BLaER1 (cell line): ENCODE data around the gene HOXD11.
A peak's percentile ranks its signal among the peaks of the same experiment; 100 is the strongest.

ENCODE experiments used
- H3K27ac ChIP-seq: shearing (Covaris generic); formaldehyde crosslinking; 2 replicates; pipeline ENCODE4 v1.8.1; 2022
- H3K27me3 ChIP-seq: shearing (Covaris generic); formaldehyde crosslinking; 2 replicates; pipeline ENCODE4 v1.8.1; 2022
- H3K36me3 ChIP-seq: shearing (Covaris generic); formaldehyde crosslinking; 2 replicates; pipeline ENCODE4 v1.8.1; 2022
- H3K4me1 ChIP-seq: shearing (Covaris generic); formaldehyde crosslinking; 2 replicates; pipeline ENCODE4 v1.8.1; 2022
- H3K4me2 ChIP-seq: shearing (Covaris generic); formaldehyde crosslinking; 2 replicates; pipeline ENCODE4 v1.8.1; 2022
- H3K4me3 ChIP-seq: shearing (Covaris generic); formaldehyde crosslinking; 2 replicates; pipeline ENCODE4 v1.8.1; 2022
- H3K9ac ChIP-seq: shearing (Covaris generic); formaldehyde crosslinking; 2 replicates; pipeline ENCODE4 v1.8.1; 2022
- H3K9me3 ChIP-seq: shearing (Covaris generic); formaldehyde crosslinking; 2 replicates; pipeline ENCODE4 v1.8.1; 2022
- H4K20me1 ChIP-seq: shearing (Covaris generic); formaldehyde crosslinking; 2 replicates; pipeline ENCODE4 v1.8.1; 2022
- Cebpa-rat ChIP-seq: shearing (Covaris generic); IDR thresholded peaks from 2 replicates; pipeline ENCODE4 v1.8.1; 2022

HOXD11 gene

GRCh38 chr2:176130957-176131847, 24.1 kb downstream of the HOXD11 start:
- H3K9ac ChIP-seq = no peak overlapping the region
- H3K27ac ChIP-seq = no peak overlapping the region
- H3K4me3 ChIP-seq = no peak overlapping the region
- peaks cover 71% of the 10 kb centered on the region for H4K20me1 ChIP-seq
- no peak overlapping the region for H3K4me2 ChIP-seq
- TF ChIP-seq Cebpa-rat = no peak
- H3K9me3 ChIP-seq = peaks cover 25% of the 10 kb centered on the region
- no peaks in the 10 kb centered on the region for H3K36me3 ChIP-seq
- peaks cover 100% of the 10 kb centered on the region for H3K27me3 ChIP-seq
- peaks cover 20% of the 10 kb centered on the region for H3K4me1 ChIP-seq

- Histone ChIP-seq H3K27ac (no peak overlapping the region), H3K27me3 (peaks cover 100% of the 10 kb centered on the region), H3K4me2 (no peak overlapping the region), H3K4me1 (peaks cover 26% of the 10 kb centered on the region), H3K9me3 (peaks cover 29% of the 10 kb centered on the region), H4K20me1 (peaks cover 65% of the 10 kb centered on the region), H3K9ac (no peak overlapping the region), H3K36me3 (no peaks in the 10 kb centered on the region), H3K4me3 (no peak overlapping the region)
- TF ChIP-seq Cebpa-rat = no peak
Observed at GRCh38 chr2:176131848-176132158, 24.7 kb downstream of the HOXD11 start.

- Histone ChIP-seq H3K9ac (no peak overlapping the region), H4K20me1 (peaks cover 58% of the 10 kb centered on the region), H3K36me3 (no peaks in the 10 kb centered on the region), H3K27ac (no peak overlapping the region), H3K4me1 (peaks cover 26% of the 10 kb centered on the region), H3K4me2 (no peak overlapping the region), H3K27me3 (peaks cover 99% of the 10 kb centered on the region), H3K9me3 (peaks cover 31% of the 10 kb centered on the region), H3K4me3 (no peak overlapping the region)
- no peak for TF ChIP-seq Cebpa-rat
Observed at GRCh38 chr2:176132205-176133171, 25.4 kb downstream of the HOXD11 start.

GRCh38 chr2:176133389-176133788, 26.3 kb downstream of the HOXD11 start:
- Histone ChIP-seq H3K27me3 (peaks cover 98% of the 10 kb centered on the region), H3K27ac (no peak overlapping the region)

GRCh38 chr2:176134035-176134434, 27.0 kb downstream of the HOXD11 start:
- peaks cover 37% of the 10 kb centered on the region for H3K9me3 ChIP-seq
- H3K9ac ChIP-seq = no peak overlapping the region
- TF ChIP-seq Cebpa-rat = no peak
- no peaks in the 10 kb centered on the region for H3K36me3 ChIP-seq
- peaks cover 98% of the 10 kb centered on the region for H3K27me3 ChIP-seq
- no peak overlapping the region for H3K27ac ChIP-seq
- no peak overlapping the region for H3K4me2 ChIP-seq
- H4K20me1 ChIP-seq = peaks cover 43% of the 10 kb centered on the region
- H3K4me3 ChIP-seq = no peak overlapping the region
- H3K4me1 ChIP-seq = peaks cover 16% of the 10 kb centered on the region

More at GRCh38 chr2:176133389-176133788, 26.3 kb downstream of the HOXD11 start:
- Histone ChIP-seq H3K4me1 (peaks cover 23% of the 10 kb centered on the region), H3K4me3 (no peak overlapping the region), H3K9ac (no peak overlapping the region), H3K36me3 (no peaks in the 10 kb centered on the region), H4K20me1 (peaks cover 49% of the 10 kb centered on the region), H3K9me3 (peaks cover 33% of the 10 kb centered on the region), H3K4me2 (no peak overlapping the region)
- TF ChIP-seq Cebpa-rat = no peak

GRCh38 chr2:176135035-176135440, 28.0 kb downstream of the HOXD11 start:
- peaks cover 33% of the 10 kb centered on the region for H3K9me3 ChIP-seq
- H4K20me1 ChIP-seq = peaks cover 36% of the 10 kb centered on the region; the same call in 1 of the 2 replicates
- H3K27ac ChIP-seq = no peak overlapping the region
- no peak overlapping the region for H3K4me2 ChIP-seq
- no peak overlapping the region for H3K4me3 ChIP-seq
- peaks cover 15% of the 10 kb centered on the region for H3K4me1 ChIP-seq
- no peak for TF ChIP-seq Cebpa-rat
- H3K9ac ChIP-seq = no peak overlapping the region
- H3K36me3 ChIP-seq = no peaks in the 10 kb centered on the region
- H3K27me3 ChIP-seq = peaks cover 94% of the 10 kb centered on the region

- Histone ChIP-seq H3K27ac (no peak overlapping the region), H3K9ac (no peak overlapping the region), H3K4me2 (peak overlapping the region; percentile 48), H3K9me3 (peaks cover 28% of the 10 kb centered on the region; the same call in 1 of the 2 replicates), H3K4me3 (no peak overlapping the region), H3K36me3 (no peaks in the 10 kb centered on the region), H3K4me1 (peaks cover 15% of the 10 kb centered on the region), H3K27me3 (peaks cover 89% of the 10 kb centered on the region), H4K20me1 (peaks cover 23% of the 10 kb centered on the region; the same call in 1 of the 2 replicates)
- TF ChIP-seq Cebpa-rat = no peak
Observed at GRCh38 chr2:176136374-176137251, 29.5 kb downstream of the HOXD11 start.

GRCh38 chr2:176137252-176137580, 30.1 kb downstream of the HOXD11 start:
- Histone ChIP-seq H4K20me1 (peaks cover 19% of the 10 kb centered on the region; the same call in 1 of the 2 replicates), H3K9ac (no peak overlapping the region), H3K36me3 (no peaks in the 10 kb centered on the region), H3K27ac (no peak overlapping the region), H3K9me3 (peaks cover 28% of the 10 kb centered on the region; the same call in 1 of the 2 replicates), H3K4me3 (no peak overlapping the region), H3K27me3 (peaks cover 83% of the 10 kb centered on the region), H3K4me1 (peaks cover 15% of the 10 kb centered on the region), H3K4me2 (no peak overlapping the region)
- TF ChIP-seq Cebpa-rat = no peak

GRCh38 chr2:176137906-176138305, 30.8 kb downstream of the HOXD11 start:
- Histone ChIP-seq H3K36me3 (no peaks in the 10 kb centered on the region), H4K20me1 (peaks cover 12% of the 10 kb centered on the region; the same call in 1 of the 2 replicates), H3K9me3 (peaks cover 28% of the 10 kb centered on the region; the same call in 1 of the 2 replicates), H3K27ac (no peak overlapping the region), H3K27me3 (peaks cover 76% of the 10 kb centered on the region), H3K4me1 (peaks cover 15% of the 10 kb centered on the region), H3K9ac (no peak overlapping the region), H3K4me2 (no peak overlapping the region), H3K4me3 (no peak overlapping the region)
- no peak for TF ChIP-seq Cebpa-rat
